Endothelial cell of umbilical vein (primary cell): ENCODE data around the gene GGACT. TPM values are rescaled to one million over a fixed set of nuclear protein-coding genes. Genes with fewer than 3 reads are reported as not detected.

Experiments
- BruUV-seq: library from RNA; stranded (reverse); fragments of 400-500 nt; replicated peaks from 2 replicates; lab custom pipeline; 2021; lab: Mats Ljungman, UMichigan
- CTCF ChIA-PET: fragments of 300-600, 350-600 bp; sonication (Branson Sonifier 250); formaldehyde crosslinking; loops from one replicate; lab custom pipeline; 2021; ENCODE audit warnings: antibody characterized with exemption, inconsistent platforms; lab: Charles Lee
- POLR2A ChIA-PET: fragments of 300-600, 350-600 bp; sonication (Branson Sonifier 250); formaldehyde crosslinking; loops from one replicate; lab custom pipeline; 2021; ENCODE audit warnings: antibody characterized with exemption, inconsistent platforms; lab: Charles Lee
- DNase-seq: peaks from one replicate; pipeline ENCODE4 v3.0.0-alpha.2; 2011; ENCODE audit warnings: low read depth, low spot score
- FAIRE-seq: peaks from 2 replicates; lab custom pipeline; 2011; peaks lifted over from hg19 to GRCh38; lab: Jason Lieb, UNC
- H2AFZ ChIP-seq: 2 replicates; pipeline ENCODE4 v1.6.0; 2012; ENCODE audit warnings: low read depth, low read length, control low read depth, inconsistent platforms
- H3K27ac ChIP-seq: 2 replicates; pipeline ENCODE4 v1.5.1; 2011; ENCODE audit warnings: low read depth, mild to moderate bottlenecking, control low read depth, low read length, moderate library complexity; ENCODE audit not compliant: insufficient read depth
- H3K27me3 ChIP-seq, 2 experiments: 2 replicates each; pipeline versions ENCODE4 v1.6.0 to v1.6.1; 2011; ENCODE audit warnings: low read length in 2 of 2, mixed read lengths in 1 of 2; ENCODE audit not compliant: control insufficient read depth in 2 of 2, insufficient read depth in 2 of 2
- H3K36me3 ChIP-seq, 2 experiments: 2 replicates in 1 of 2; 3 replicates in 1 of 2; pipeline ENCODE4 v1.5.1; 2011; ENCODE audit warnings: low read length in 2 of 2, mild to moderate bottlenecking in 1 of 2, moderate library complexity in 1 of 2; ENCODE audit not compliant: control insufficient read depth in 2 of 2, insufficient read depth in 2 of 2; ENCODE audit errors: extremely low read depth in 1 of 2
- H3K4me1 ChIP-seq: 3 replicates; pipeline ENCODE4 v1.5.1; 2011; ENCODE audit warnings: mild to moderate bottlenecking, low read length; ENCODE audit not compliant: control insufficient read depth, insufficient read depth; ENCODE audit errors: extremely low read depth
- H3K4me2 ChIP-seq: 2 replicates; pipeline ENCODE4 v1.6.1; 2011; ENCODE audit warnings: low read length, control low read depth, mixed read lengths; ENCODE audit not compliant: insufficient read depth
- H3K4me3 ChIP-seq, 3 experiments: fragments of 200-600 bp in 1 of 3; sonication (generic), shearing (Covaris generic) in 1 of 3; replicated peaks in 1 of 3; 2 replicates each; pipeline ENCODE4 v1.5.1; 2011 to 2016; ENCODE audit warnings: control low read depth in 3 of 3, low read length in 3 of 3, mild to moderate bottlenecking in 2 of 3, inconsistent platforms in 1 of 3, low read depth in 1 of 3, moderate library complexity in 1 of 3; ENCODE audit not compliant: insufficient read depth in 1 of 3
- H3K79me2 ChIP-seq: 2 replicates; pipeline ENCODE4 v1.6.0; 2012; ENCODE audit warnings: low read length, inconsistent platforms; ENCODE audit not compliant: control insufficient read depth, insufficient read depth
- H3K9ac ChIP-seq: replicated peaks from 2 replicates; pipeline ENCODE3; 2011; ENCODE audit warnings: low read length, control low read depth; ENCODE audit not compliant: insufficient read depth; ENCODE audit errors: extremely low read depth
- H3K9me1 ChIP-seq: replicated peaks from 3 replicates; pipeline ENCODE4 v1.6.0; 2011; ENCODE audit warnings: mild to moderate bottlenecking, low read length; ENCODE audit not compliant: control insufficient read depth, insufficient read depth; ENCODE audit errors: extremely low read depth
- H3K9me3 ChIP-seq: replicated peaks from 2 replicates; pipeline ENCODE4 v1.5.1; 2012; ENCODE audit warnings: low read length, inconsistent platforms; ENCODE audit not compliant: control insufficient read depth, insufficient read depth
- H4K20me1 ChIP-seq: replicated peaks from 2 replicates; pipeline ENCODE3; 2011; ENCODE audit warnings: mild to moderate bottlenecking, low read length; ENCODE audit not compliant: control insufficient read depth, insufficient read depth; ENCODE audit errors: extremely low read depth
- EZH2 ChIP-seq: IDR thresholded peaks from 2 replicates; pipeline ENCODE4 v1.6.1; 2012; ENCODE audit warnings: borderline replicate concordance, low read depth, mild to moderate bottlenecking, moderate library complexity, low read length, inconsistent platforms; ENCODE audit not compliant: severe bottlenecking
- FOS ChIP-seq: IDR thresholded peaks from 2 replicates; pipeline ENCODE4 v1.6.1; 2011; ENCODE audit warnings: mild to moderate bottlenecking, low read length, moderate library complexity, borderline replicate concordance; ENCODE audit not compliant: insufficient read depth
- GATA2 ChIP-seq: IDR thresholded peaks from 2 replicates; pipeline ENCODE4 v1.7.0; 2011; ENCODE audit warnings: low read depth, mild to moderate bottlenecking, moderate library complexity, mixed read lengths, low read length; ENCODE audit not compliant: insufficient read length, insufficient read depth
- JUN ChIP-seq: IDR thresholded peaks from 2 replicates; pipeline ENCODE4 v1.6.1; 2011; ENCODE audit warnings: borderline replicate concordance, low read depth; ENCODE audit not compliant: insufficient read length, insufficient read depth
- MAX ChIP-seq: IDR thresholded peaks from 2 replicates; pipeline ENCODE4 v1.6.1; 2011; ENCODE audit not compliant: insufficient read depth, insufficient read length
- MYC ChIP-seq: IDR thresholded peaks from one replicate; pipeline ENCODE4 v1.6.1; 2011; ENCODE audit warnings: mild to moderate bottlenecking, low read depth, low read length
- POLR2A ChIP-seq: IDR thresholded peaks from 2 replicates; pipeline ENCODE4 v1.6.1; 2012; ENCODE audit warnings: low read depth, mild to moderate bottlenecking, control low read depth, low read length
- POLR2AphosphoS5 ChIP-seq: IDR thresholded peaks from 2 replicates; pipeline ENCODE4 v1.6.1; 2012; ENCODE audit warnings: low read depth, mild to moderate bottlenecking, control low read depth, low read length, moderate library complexity; ENCODE audit not compliant: insufficient read depth
- dilution Hi-C: fragments of 300-500 bp; cut with MboI; formaldehyde crosslinking; loops from one replicate; pipeline ENCODE4 v1.15.0; 2019; ENCODE audit warnings: low sequenced_read_pairs; ENCODE audit not compliant: extremely low pct_ligation_motif_present
- intact Hi-C: fragments of 100-400 bp; cut with micrococcal nuclease; formaldehyde crosslinking; loops from one replicate; pipeline ENCODE4 v1.10.0; 2022
- polyA plus RNA-seq, 4 experiments: library from polyadenylated mRNA; depleted of rRNA in 3 of 4; stranded (reverse) in 3 of 4; unstranded in 1 of 4; fragments of >200 nt; gene quantifications; 2 replicates each; pipeline versions ENCODE4 v1.2.1 to v1.2.3, GENCODE V29; 2011 to 2012; ENCODE audit warnings: missing spikeins in 1 of 4
- total RNA-seq: library from RNA; stranded (reverse); gene quantifications from 2 replicates; pipeline ENCODE4 v1.2.3, GENCODE V29; 2021
- TF ChIP-seq, protein P1 (sequence below), 2 donors: IDR thresholded peaks; 1 replicate in 1 of 2; 2 replicates in 1 of 2; pipeline ENCODE4 v1.5.1; 2011; ENCODE audit warnings: low read length in 2 of 2, mild to moderate bottlenecking in 2 of 2, moderate library complexity in 2 of 2, control low read depth in 1 of 2, inconsistent platforms in 1 of 2, low read depth in 1 of 2; ENCODE audit not compliant: insufficient read depth in 1 of 2; ENCODE audit errors: extremely low read depth in 1 of 2

Gene GGACT
- total and polyA plus RNA-seq, 2 donors (not counting 3 experiments of a cell fraction or from before 2014, with no cell fraction given) = 2.5 to 6.5 TPM

DNA sequence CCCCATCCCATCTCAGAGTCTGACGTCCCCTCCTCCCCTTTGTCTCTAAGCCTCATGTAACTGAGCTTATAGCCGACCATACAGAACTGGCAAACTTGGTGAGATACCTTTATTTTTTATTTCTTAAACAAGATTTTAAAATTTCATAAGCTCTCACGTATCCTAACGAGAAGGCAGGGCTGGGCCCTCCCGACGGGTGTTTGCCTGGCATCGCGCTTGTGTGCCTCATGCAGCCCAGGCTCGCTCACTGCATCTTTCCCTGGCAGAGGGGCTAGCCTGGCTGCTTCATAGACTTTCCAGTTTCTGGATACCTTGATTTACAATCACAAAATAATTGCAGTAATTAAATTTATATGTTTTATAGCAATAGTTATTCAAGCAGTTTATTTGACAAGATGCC lies 69.0 kb downstream of the GGACT start:
- no peaks in the 10 kb centered on the region for H3K27me3 ChIP-seq
- CTCF ChIA-PET = interaction anchor here (0.6 kb wide), 1 partner anchor 603 kb away, joined by 3 read pairs; no protein-coding TSS in a partner anchor
- no peaks in the 10 kb centered on the region for H3K4me1 ChIP-seq
- no peak overlapping the region for H2AFZ ChIP-seq
- no peaks in the 10 kb centered on the region for H3K79me2 ChIP-seq
- no peaks in the 10 kb centered on the region for H3K9me1 ChIP-seq
- no peak overlapping the region for H3K9ac ChIP-seq
- POLR2A ChIA-PET = no interaction called here
- H4K20me1 ChIP-seq = no peaks in the 10 kb centered on the region
- no peak for DNase-seq
- no peak overlapping the region for H3K4me3 ChIP-seq
- H3K36me3 ChIP-seq = no peaks in the 10 kb centered on the region
- H3K9me3 ChIP-seq = no peaks in the 10 kb centered on the region
- H3K4me2 ChIP-seq = no peak overlapping the region
- FAIRE-seq = no peak
- no peak overlapping the region for H3K27ac ChIP-seq
- TF ChIP-seq MAX (no peak), MYC (no peak), EZH2 (no peak), FOS (no peak), GATA2 (no peak), JUN (no peak), POLR2A (no peak), POLR2AphosphoS5 (no peak)
- TF ChIP-seq, protein P1, sequence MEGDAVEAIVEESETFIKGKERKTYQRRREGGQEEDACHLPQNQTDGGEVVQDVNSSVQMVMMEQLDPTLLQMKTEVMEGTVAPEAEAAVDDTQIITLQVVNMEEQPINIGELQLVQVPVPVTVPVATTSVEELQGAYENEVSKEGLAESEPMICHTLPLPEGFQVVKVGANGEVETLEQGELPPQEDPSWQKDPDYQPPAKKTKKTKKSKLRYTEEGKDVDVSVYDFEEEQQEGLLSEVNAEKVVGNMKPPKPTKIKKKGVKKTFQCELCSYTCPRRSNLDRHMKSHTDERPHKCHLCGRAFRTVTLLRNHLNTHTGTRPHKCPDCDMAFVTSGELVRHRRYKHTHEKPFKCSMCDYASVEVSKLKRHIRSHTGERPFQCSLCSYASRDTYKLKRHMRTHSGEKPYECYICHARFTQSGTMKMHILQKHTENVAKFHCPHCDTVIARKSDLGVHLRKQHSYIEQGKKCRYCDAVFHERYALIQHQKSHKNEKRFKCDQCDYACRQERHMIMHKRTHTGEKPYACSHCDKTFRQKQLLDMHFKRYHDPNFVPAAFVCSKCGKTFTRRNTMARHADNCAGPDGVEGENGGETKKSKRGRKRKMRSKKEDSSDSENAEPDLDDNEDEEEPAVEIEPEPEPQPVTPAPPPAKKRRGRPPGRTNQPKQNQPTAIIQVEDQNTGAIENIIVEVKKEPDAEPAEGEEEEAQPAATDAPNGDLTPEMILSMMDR (IDR thresholded peaks at IDR 0.05; ENCODE audit: extremely low read depth in 1 of 2, insufficient read depth in 1 of 2, low read depth in 1 of 2, low read length in 2 of 2) = no peak
- dilution Hi-C loops = no loop called here
- BruUV-seq = no TSS peak
- intact Hi-C loops = loop anchor here (5.0 to 10.0 kb wide), 2 partner anchors 77 to 475 kb away; no protein-coding TSS in a partner anchor
